CD4-positive, alpha-beta T cell (primary cell): ENCODE data around the gene ENC1. TPM values are rescaled to one million over a fixed set of nuclear protein-coding genes. Genes with fewer than 3 reads are reported as not detected.
A peak's percentile ranks its signal among the peaks of the same experiment; 100 is the strongest.

Source experiments
- ATAC-seq: fragments of 200-7000 bp; cut with Tn5 transposase; one replicate; pipeline ENCODE4 v1.10.0; 2022; ENCODE audit warnings: mild to moderate bottlenecking; ENCODE audit not compliant: poor library complexity
- CTCF ChIA-PET: fragments of 350-600 bp; sonication (Branson Sonifier 250); formaldehyde crosslinking; loops from one replicate; lab custom pipeline; 2021; ENCODE audit warnings: antibody characterized with exemption, inconsistent platforms; lab: Charles Lee
- POLR2A ChIA-PET: fragments of 350-600 bp; sonication (Branson Sonifier 250); formaldehyde crosslinking; loops from one replicate; lab custom pipeline; 2021; ENCODE audit warnings: antibody characterized with exemption, inconsistent platforms; lab: Charles Lee
- DNase-seq, 14 experiments: peaks; one replicate each; pipeline ENCODE4 v3.0.0-alpha.2; 2013 to 2020; ENCODE audit warnings: mixed read lengths in 2 of 14
- H3K27ac ChIP-seq, 2 donors: one replicate each; pipeline versions ENCODE4 v1.5.1 to v1.7.0; 2013; ENCODE audit warnings: low read length in 2 of 2, low read depth in 1 of 2, mild to moderate bottlenecking in 1 of 2
- H3K27me3 ChIP-seq, 2 experiments: 1 replicate in 1 of 2; 2 replicates in 1 of 2; pipeline versions ENCODE4 v1.6.1 to v1.7.0; 2013; ENCODE audit warnings: low read length in 2 of 2, control low read depth in 1 of 2, mild to moderate bottlenecking in 1 of 2, moderate library complexity in 1 of 2; ENCODE audit not compliant: insufficient read depth in 2 of 2, control insufficient read depth in 1 of 2
- H3K36me3 ChIP-seq: one replicate; pipeline ENCODE4 v1.6.1; 2013; ENCODE audit warnings: low read length, control low read depth; ENCODE audit not compliant: insufficient read depth
- H3K4me1 ChIP-seq: one replicate; pipeline ENCODE4 v1.6.1; 2013; ENCODE audit warnings: low read length, control low read depth; ENCODE audit not compliant: insufficient read depth
- H3K4me3 ChIP-seq: one replicate; pipeline ENCODE4 v1.5.1; 2013; ENCODE audit warnings: mild to moderate bottlenecking, low read length, moderate library complexity
- H3K9me3 ChIP-seq, 2 experiments: 1 replicate in 1 of 2; 2 replicates in 1 of 2; pipeline versions ENCODE4 v1.6.1 to v1.7.0; 2013; ENCODE audit warnings: low read length in 2 of 2, mild to moderate bottlenecking in 2 of 2, control low read depth in 1 of 2, moderate library complexity in 1 of 2; ENCODE audit not compliant: control insufficient read depth in 1 of 2, insufficient read depth in 1 of 2
- H3K27ac Mint-ChIP-seq: one replicate; pipeline ENCODE4 v1.8.0; 2020; ENCODE audit warnings: mixed read lengths
- H3K27me3 Mint-ChIP-seq: one replicate; pipeline ENCODE4 v1.8.0; 2021; ENCODE audit warnings: mixed read lengths
- H3K36me3 Mint-ChIP-seq: one replicate; pipeline ENCODE4 v1.8.0; 2021; ENCODE audit warnings: low read depth, mixed read lengths
- H3K4me1 Mint-ChIP-seq: one replicate; pipeline ENCODE4 v1.8.0; 2021; ENCODE audit warnings: low read depth, mixed read lengths
- H3K4me3 Mint-ChIP-seq: one replicate; pipeline ENCODE4 v1.8.0; 2020; ENCODE audit warnings: mild to moderate bottlenecking, mixed read lengths
- H3K9me3 Mint-ChIP-seq: one replicate; pipeline ENCODE4 v1.8.0; 2020; ENCODE audit warnings: mixed read lengths
- intact Hi-C, 2 experiments: fragments of 100-400 bp; cut with DNase I in 1 of 2; cut with micrococcal nuclease in 1 of 2; formaldehyde crosslinking; loops; one replicate each; pipeline versions ENCODE4 v1.15.1 to v1.9.0; 2023 to 2025; cut with DNase I, micrococcal nuclease
- total RNA-seq, 174 experiments: library from RNA in 2 of 174; stranded (reverse) in 2 of 174; gene quantifications; one replicate each; pipeline ENCODE4 v1.2.3 and lab custom pipeline; 2021 to 2026
- TF ChIP-seq, protein P1 (sequence below): fragments of 200-600 bp; IDR thresholded peaks from one replicate; pipeline ENCODE4 v1.8.0; 2022; ENCODE audit warnings: antibody characterized with exemption, mild to moderate bottlenecking

ENC1 gene
- total RNA-seq, 2 experiments from 2014 or later, result 39.6 to 40.1 TPM

DNA sequence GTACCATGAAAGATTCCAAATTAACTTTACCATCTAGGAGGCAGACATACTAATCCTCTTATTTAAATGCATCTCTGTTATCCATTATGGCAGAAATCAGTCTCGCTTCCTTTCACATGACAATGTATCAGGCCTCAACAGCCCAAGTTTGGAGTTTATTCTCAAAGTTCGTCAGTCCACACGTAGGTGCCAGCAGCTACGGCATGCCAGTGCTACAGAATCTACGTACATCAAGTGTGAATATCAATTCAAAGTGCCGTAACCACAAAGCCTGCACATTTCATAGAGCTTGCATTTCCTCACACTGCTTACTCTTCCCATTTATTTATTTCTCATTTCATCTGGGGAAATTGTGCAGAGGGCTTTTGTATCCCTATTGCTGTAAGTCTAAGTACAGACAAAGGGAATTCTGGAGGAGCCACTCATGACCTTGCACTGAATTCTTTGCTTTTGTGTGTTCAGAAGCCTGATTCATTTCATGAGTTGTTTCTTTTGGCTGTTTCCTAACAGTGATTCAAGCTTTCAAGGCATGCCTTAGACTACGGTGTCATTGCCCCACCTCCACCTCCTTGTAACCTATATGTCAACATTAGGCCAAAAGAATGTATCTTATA, 10.0 kb downstream of the ENC1 start:
- Mint-ChIP-seq H3K9me3 (no peaks in the 10 kb centered on the region), H3K4me3 (peak overlapping the region; percentile 52), H3K4me1 (peaks cover 29% of the 10 kb centered on the region), H3K27ac (peak overlapping the region; percentile 86), H3K27me3 (no peaks in the 10 kb centered on the region), H3K36me3 (peaks cover 5% of the 10 kb centered on the region)
- Histone ChIP-seq H3K9me3 (no peaks in the 10 kb centered on the region), H3K27ac (no peak overlapping the region), H3K36me3 (no peaks in the 10 kb centered on the region), H3K4me1 (peaks cover 9% of the 10 kb centered on the region), H3K4me3 (no peak overlapping the region), H3K27me3 (no peaks in the 10 kb centered on the region)
- DNase-seq (peak in 5 of 14 experiments; percentile 4 to 74 (median 60)), ATAC-seq (peak; percentile 75)
- POLR2A ChIA-PET, result interaction anchor here (0.6 to 4.3 kb wide), 3 partner anchors 10 to 54 kb away, joined by 3 to 32 read pairs (median 3); partner anchors contain the start of gene ENC1
- CTCF ChIA-PET, result interaction anchor here (1.0 kb wide), 1 partner anchor 9 kb away, joined by 4 read pairs; the partner anchor contains the start of gene ENC1
- TF ChIP-seq, protein P1, sequence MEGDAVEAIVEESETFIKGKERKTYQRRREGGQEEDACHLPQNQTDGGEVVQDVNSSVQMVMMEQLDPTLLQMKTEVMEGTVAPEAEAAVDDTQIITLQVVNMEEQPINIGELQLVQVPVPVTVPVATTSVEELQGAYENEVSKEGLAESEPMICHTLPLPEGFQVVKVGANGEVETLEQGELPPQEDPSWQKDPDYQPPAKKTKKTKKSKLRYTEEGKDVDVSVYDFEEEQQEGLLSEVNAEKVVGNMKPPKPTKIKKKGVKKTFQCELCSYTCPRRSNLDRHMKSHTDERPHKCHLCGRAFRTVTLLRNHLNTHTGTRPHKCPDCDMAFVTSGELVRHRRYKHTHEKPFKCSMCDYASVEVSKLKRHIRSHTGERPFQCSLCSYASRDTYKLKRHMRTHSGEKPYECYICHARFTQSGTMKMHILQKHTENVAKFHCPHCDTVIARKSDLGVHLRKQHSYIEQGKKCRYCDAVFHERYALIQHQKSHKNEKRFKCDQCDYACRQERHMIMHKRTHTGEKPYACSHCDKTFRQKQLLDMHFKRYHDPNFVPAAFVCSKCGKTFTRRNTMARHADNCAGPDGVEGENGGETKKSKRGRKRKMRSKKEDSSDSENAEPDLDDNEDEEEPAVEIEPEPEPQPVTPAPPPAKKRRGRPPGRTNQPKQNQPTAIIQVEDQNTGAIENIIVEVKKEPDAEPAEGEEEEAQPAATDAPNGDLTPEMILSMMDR, result no peak
- intact Hi-C loops, result loop anchor here in 1 of 2 experiments (1.0 to 2.0 kb wide), 2 partner anchors 10 to 52 kb away; partner anchors contain the start of gene ENC1

- no peak for DNase-seq
- Histone ChIP-seq H3K36me3 (no peaks in the 10 kb centered on the region), H3K27ac (no peak overlapping the region), H3K4me1 (peaks cover 9% of the 10 kb centered on the region), H3K4me3 (no peak overlapping the region), H3K27me3 (no peaks in the 10 kb centered on the region), H3K9me3 (peaks cover 0 to 4% of the 10 kb centered on the region in 2 experiments)
- ChIA-PET CTCF (no interaction called here), POLR2A (interaction anchor here (4.3 kb wide), 1 partner anchor 11 kb away, joined by 32 read pairs; the partner anchor contains the start of gene ENC1)
- Mint-ChIP-seq H3K9me3 (no peaks in the 10 kb centered on the region), H3K4me1 (peaks cover 29% of the 10 kb centered on the region), H3K36me3 (peaks cover 4% of the 10 kb centered on the region), H3K27ac (peak overlapping the region; percentile 86), H3K27me3 (no peaks in the 10 kb centered on the region), H3K4me3 (no peak overlapping the region)
- ATAC-seq, result no peak
- TF ChIP-seq, protein P1, result no peak
- intact Hi-C loops, result no loop called here
Measured at GRCh38 chr5:74629326-74629725, 11.2 kb downstream of the ENC1 start.

DNA sequence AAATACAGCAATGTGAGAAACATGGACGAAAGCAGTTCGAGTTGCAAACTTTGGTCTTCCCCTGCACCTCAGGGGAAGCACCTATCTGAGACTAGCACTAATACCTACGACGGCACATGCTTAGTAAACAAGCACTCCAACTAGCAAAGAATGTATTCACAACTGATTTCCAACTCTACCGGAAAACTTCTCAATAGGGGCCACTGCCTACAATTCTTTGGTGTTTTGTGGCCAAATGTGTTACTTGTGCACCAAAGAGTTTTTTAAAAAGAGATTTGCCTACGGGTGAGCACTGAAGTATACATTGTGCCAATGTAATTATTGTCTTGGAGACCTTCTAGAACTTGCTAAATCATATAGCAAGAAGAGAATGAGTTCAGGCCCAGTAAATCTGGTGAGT, 12.2 kb downstream of the ENC1 start:
- Mint-ChIP-seq H3K9me3 (no peaks in the 10 kb centered on the region), H3K36me3 (peaks cover 4% of the 10 kb centered on the region), H3K4me1 (peaks cover 29% of the 10 kb centered on the region), H3K27ac (peak overlapping the region; percentile 3), H3K27me3 (no peaks in the 10 kb centered on the region), H3K4me3 (no peak overlapping the region)
- CTCF ChIA-PET, result no interaction called here
- Histone ChIP-seq H3K4me1 (peaks cover 9% of the 10 kb centered on the region), H3K27ac (no peak overlapping the region), H3K36me3 (no peaks in the 10 kb centered on the region), H3K9me3 (peaks cover 0 to 4% of the 10 kb centered on the region in 2 experiments), H3K4me3 (no peak overlapping the region), H3K27me3 (no peaks in the 10 kb centered on the region)
- DNase-seq (no peak), ATAC-seq (no peak)
- POLR2A ChIA-PET, result interaction anchor here (4.3 kb wide), 1 partner anchor 12 kb away, joined by 32 read pairs; the partner anchor contains the start of gene ENC1
- TF ChIP-seq, protein P1, result no peak
- intact Hi-C loops, result no loop called here
